ENCODE data around the gene PLA2G2A. TPM values are rescaled to one million over a fixed set of nuclear protein-coding genes. Genes with fewer than 3 reads are reported as not detected.

Gene PLA2G2A, protein sequence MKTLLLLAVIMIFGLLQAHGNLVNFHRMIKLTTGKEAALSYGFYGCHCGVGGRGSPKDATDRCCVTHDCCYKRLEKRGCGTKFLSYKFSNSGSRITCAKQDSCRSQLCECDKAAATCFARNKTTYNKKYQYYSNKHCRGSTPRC
- total RNA-seq, result 10 to 100 TPM in 1 of 2 donors, 1 to 10 TPM in 1; 9.3 to 57.7 TPM

DNA sequence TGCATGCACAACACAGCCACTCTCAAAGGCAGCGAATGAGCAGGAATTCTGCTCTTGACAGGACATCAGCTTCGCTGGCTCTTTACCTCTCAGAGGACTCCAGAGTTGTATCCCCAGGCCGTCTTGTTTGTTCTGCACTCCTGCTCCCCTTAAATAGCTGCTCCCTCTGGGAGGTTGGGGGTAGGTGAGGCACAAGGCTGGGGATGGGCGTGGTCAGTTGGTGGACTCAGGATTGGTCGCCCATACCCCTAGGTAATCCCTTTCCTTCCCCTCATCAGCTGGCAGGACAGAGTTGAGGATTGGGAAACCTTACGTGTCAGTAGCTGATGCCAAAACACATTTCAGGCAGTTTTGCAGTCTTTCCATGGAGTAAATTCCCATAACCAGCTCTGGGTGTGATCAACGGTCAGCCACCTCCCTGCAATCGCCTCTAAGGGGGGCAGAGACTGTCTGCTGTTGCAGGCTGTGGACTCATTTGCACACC, at the start of gene PLA2G2A:
Gene PLA2G2A (minus strand): TSS at position 125 of the 484 bp plus-strand sequence. CDS start 845 bp downstream, outside the sequence.
- Histone ChIP-seq H3K27me3 (no peaks in the 10 kb centered on the region), H3K4me3 (no peak within 1 kb of the TSS), H3K36me3 (replicated peaks in 1 of 2; ENCODE audit: insufficient read depth in 1 of 2, low read depth in 2 of 2) (no peaks in the 10 kb centered on the region), H3K27ac (no peak within 1 kb of the TSS), H3K4me1 (peaks cover 15% of the 10 kb centered on the region), H3K9me3 (no peaks in the 10 kb centered on the region)
- ATAC-seq (no peak), DNase-seq (no peak)
- 74 to 80% methylated on average over 4 to 8 of the region's 8 CpGs for WGBS, 2 donors
- intact Hi-C loops (cut with DNase I), result no loop called here
- TF ChIP-seq POLR2A (IDR thresholded peaks at IDR 0.05), result no peak
- TF ChIP-seq, protein P1, sequence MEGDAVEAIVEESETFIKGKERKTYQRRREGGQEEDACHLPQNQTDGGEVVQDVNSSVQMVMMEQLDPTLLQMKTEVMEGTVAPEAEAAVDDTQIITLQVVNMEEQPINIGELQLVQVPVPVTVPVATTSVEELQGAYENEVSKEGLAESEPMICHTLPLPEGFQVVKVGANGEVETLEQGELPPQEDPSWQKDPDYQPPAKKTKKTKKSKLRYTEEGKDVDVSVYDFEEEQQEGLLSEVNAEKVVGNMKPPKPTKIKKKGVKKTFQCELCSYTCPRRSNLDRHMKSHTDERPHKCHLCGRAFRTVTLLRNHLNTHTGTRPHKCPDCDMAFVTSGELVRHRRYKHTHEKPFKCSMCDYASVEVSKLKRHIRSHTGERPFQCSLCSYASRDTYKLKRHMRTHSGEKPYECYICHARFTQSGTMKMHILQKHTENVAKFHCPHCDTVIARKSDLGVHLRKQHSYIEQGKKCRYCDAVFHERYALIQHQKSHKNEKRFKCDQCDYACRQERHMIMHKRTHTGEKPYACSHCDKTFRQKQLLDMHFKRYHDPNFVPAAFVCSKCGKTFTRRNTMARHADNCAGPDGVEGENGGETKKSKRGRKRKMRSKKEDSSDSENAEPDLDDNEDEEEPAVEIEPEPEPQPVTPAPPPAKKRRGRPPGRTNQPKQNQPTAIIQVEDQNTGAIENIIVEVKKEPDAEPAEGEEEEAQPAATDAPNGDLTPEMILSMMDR (IDR thresholded peaks at IDR 0.05), result no peak

DNA sequence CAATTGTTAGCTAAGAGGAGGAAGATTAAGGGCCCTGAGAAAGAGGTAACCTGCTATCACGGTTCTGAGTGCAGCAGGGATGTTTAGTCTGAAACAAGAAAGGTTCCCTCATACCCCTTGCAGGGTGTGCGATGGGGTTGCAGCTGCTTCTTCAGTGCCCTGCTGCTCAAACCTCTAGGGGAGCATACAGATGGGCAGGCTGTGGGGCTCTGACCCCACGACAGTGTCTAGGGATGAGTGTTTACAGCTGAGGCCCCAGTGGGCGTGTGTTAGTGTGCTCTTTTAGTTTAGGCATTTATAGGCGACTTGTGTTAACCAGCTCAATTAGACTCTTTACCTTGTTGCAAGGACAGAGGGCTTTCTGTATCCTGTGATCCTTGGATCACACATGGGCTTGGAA, 49.3 kb upstream of the PLA2G2A start:
- ATAC-seq, result no peak
- no peak overlapping the region for H3K4me3 ChIP-seq
- intact Hi-C loops (cut with DNase I), result no loop called here
- TF ChIP-seq, protein P1 (IDR thresholded peaks at IDR 0.05), result no peak
- peaks cover 0 to under 1% (median 0%) of the 10 kb centered on the region in 3 donors for H3K9me3 ChIP-seq
- H3K27me3 ChIP-seq, result no peaks in the 10 kb centered on the region
- WGBS, 2 donors, result 55 to 71% methylated on average over 5 of the region's 5 CpGs
- no peaks in the 10 kb centered on the region for H3K4me1 ChIP-seq
- DNase-seq, result no peak
- H3K27ac ChIP-seq, result no peak overlapping the region
- H3K36me3 ChIP-seq (replicated peaks in 1 of 2; ENCODE audit: insufficient read depth in 1 of 2, low read depth in 2 of 2), result no peaks in the 10 kb centered on the region

DNA sequence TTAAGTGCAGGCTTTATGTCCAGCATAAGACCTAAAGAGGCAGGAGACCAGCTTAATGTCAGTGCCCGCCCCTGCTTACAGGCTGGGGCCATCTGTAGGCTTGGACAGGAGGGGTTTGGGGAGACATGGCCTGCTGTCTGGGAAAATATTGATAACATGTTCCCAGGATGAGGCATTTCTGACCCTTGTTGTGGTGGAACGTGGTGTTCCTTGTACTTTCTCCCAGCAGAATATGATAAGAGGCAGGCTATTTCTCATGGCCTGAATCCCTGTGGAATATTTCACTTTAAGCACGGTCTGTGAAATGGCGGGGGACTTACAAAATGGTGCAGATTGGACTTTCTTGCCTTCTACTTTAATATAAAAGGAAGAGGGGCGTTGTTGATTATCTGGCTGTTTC, 48.7 kb upstream of the PLA2G2A start:
- WGBS, 2 donors, result 76 to 81% methylated on average over 5 of the region's 5 CpGs
- no peaks in the 10 kb centered on the region for H3K27me3 ChIP-seq
- H3K9me3 ChIP-seq, result peaks cover 0 to 6% (median 0%) of the 10 kb centered on the region in 3 donors
- no peak for TF ChIP-seq POLR2A (IDR thresholded peaks at IDR 0.05)
- TF ChIP-seq, protein P1 (IDR thresholded peaks at IDR 0.05), result no peak
- no peak overlapping the region for H3K27ac ChIP-seq
- intact Hi-C loops (cut with DNase I), result no loop called here
- DNase-seq (no peak), ATAC-seq (no peak)
- no peaks in the 10 kb centered on the region for H3K4me1 ChIP-seq
- H3K36me3 ChIP-seq (replicated peaks in 1 of 2; ENCODE audit: insufficient read depth in 1 of 2, low read depth in 2 of 2), result no peaks in the 10 kb centered on the region
- H3K4me3 ChIP-seq, result no peak overlapping the region

DNA sequence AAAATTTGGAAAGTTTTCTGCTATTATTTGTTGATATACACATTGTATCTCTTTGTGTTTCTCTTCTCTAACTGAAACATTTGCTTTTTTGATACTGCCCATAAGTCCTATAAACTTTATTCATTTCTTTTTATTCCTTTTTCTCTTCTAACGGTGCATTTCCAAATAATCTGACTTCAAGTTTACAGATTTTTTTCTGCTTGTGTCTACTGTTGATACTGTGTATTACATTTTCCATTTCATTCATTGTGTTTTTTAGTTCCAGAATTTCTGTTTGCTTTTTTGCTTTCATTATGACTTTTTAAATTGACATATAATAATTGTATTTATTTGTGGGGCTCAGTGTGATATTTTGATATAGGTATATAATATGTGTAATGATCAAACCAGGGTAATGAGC, 38.3 kb upstream of the PLA2G2A start:
- Histone ChIP-seq H3K27ac (no peak overlapping the region), H3K27me3 (no peaks in the 10 kb centered on the region), H3K36me3 (replicated peaks in 1 of 2; ENCODE audit: insufficient read depth in 1 of 2, low read depth in 2 of 2) (no peaks in the 10 kb centered on the region), H3K4me3 (no peak overlapping the region), H3K9me3 (no peaks in the 10 kb centered on the region), H3K4me1 (no peaks in the 10 kb centered on the region)
- intact Hi-C loops (cut with DNase I), result no loop called here
- DNase-seq (no peak), ATAC-seq (no peak)
- TF ChIP-seq, protein P1 (IDR thresholded peaks at IDR 0.05), result no peak
- WGBS, 2 donors, result 77 to 93% methylated on average over 1 of the region's 1 CpG

DNA sequence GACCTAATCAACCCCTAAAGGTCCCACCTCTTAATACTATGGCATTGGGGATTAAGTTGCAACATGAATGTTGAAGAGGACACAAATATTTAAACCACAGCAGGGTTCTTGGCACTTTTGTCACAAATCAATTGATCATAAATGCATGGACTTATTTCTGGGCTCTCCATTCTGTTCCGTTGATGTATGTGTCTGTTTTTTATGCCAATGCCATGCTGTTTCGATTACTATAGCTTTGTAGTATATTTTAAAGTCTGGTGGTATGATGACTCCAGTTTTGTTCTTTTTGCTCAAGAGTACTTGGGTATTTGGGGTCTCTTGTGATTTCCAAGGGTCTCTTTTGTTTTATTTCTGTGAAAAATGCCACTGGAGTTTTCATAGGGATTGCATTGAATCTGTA, 34.7 kb upstream of the PLA2G2A start:
- peaks cover under 1% of the 10 kb centered on the region for H3K4me1 ChIP-seq
- DNase-seq (no peak), ATAC-seq (no peak)
- H3K4me3 ChIP-seq, result no peak overlapping the region
- intact Hi-C loops (cut with DNase I), result no loop called here
- no peak for TF ChIP-seq POLR2A (IDR thresholded peaks at IDR 0.05)
- TF ChIP-seq, protein P1 (IDR thresholded peaks at IDR 0.05), result no peak
- no peaks in the 10 kb centered on the region for H3K9me3 ChIP-seq
- H3K27ac ChIP-seq, result no peak overlapping the region
- no peaks in the 10 kb centered on the region for H3K36me3 ChIP-seq (replicated peaks in 1 of 2; ENCODE audit: insufficient read depth in 1 of 2, low read depth in 2 of 2)
- WGBS, 2 donors, result 51 to 68% methylated on average over 2 of the region's 2 CpGs
- no peaks in the 10 kb centered on the region for H3K27me3 ChIP-seq
